Epithelial cell of esophagus (primary cell): Measurements from ENCODE around the gene SLC4A2.

Experiments
- DNase-seq: peaks from one replicate; pipeline ENCODE4 v3.0.0; 2010; ENCODE audit warnings: low read depth
- H3K4me3 ChIP-seq: 2 replicates; pipeline ENCODE4 v1.5.1; 2011; ENCODE audit warnings: mild to moderate bottlenecking, low read length, control low read depth
- TF ChIP-seq, protein P1 (sequence below): IDR thresholded peaks from 2 replicates; pipeline ENCODE4 v1.5.1; 2011; ENCODE audit warnings: low read depth, mild to moderate bottlenecking, low read length, control low read depth, inconsistent platforms; ENCODE audit not compliant: insufficient read depth; ENCODE audit errors: missing control alignments

The SLC4A2 gene

DNA sequence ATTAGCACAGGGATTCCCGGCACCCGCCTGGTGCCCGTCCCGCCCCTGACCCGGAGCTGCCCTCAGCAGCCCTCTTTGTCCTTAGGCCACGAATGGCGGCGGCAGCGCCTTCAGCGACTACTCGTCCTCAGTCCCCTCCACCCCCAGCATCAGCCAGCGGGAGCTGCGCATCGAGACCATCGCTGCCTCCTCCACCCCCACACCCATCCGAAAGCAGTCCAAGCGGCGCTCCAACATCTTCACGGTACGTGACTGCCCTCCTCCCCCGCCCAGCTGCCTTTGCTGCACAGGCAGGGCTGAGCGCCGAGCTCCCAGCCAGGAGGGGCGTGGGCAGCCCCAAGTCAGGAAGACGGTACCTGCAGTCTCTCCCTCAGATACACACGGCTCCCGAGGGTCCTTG lies 60.5 kb downstream of the SLC4A2 start:
- no peak for DNase-seq
- H3K4me3 ChIP-seq = no peak overlapping the region
- TF ChIP-seq, protein P1, sequence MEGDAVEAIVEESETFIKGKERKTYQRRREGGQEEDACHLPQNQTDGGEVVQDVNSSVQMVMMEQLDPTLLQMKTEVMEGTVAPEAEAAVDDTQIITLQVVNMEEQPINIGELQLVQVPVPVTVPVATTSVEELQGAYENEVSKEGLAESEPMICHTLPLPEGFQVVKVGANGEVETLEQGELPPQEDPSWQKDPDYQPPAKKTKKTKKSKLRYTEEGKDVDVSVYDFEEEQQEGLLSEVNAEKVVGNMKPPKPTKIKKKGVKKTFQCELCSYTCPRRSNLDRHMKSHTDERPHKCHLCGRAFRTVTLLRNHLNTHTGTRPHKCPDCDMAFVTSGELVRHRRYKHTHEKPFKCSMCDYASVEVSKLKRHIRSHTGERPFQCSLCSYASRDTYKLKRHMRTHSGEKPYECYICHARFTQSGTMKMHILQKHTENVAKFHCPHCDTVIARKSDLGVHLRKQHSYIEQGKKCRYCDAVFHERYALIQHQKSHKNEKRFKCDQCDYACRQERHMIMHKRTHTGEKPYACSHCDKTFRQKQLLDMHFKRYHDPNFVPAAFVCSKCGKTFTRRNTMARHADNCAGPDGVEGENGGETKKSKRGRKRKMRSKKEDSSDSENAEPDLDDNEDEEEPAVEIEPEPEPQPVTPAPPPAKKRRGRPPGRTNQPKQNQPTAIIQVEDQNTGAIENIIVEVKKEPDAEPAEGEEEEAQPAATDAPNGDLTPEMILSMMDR = no peak

DNA sequence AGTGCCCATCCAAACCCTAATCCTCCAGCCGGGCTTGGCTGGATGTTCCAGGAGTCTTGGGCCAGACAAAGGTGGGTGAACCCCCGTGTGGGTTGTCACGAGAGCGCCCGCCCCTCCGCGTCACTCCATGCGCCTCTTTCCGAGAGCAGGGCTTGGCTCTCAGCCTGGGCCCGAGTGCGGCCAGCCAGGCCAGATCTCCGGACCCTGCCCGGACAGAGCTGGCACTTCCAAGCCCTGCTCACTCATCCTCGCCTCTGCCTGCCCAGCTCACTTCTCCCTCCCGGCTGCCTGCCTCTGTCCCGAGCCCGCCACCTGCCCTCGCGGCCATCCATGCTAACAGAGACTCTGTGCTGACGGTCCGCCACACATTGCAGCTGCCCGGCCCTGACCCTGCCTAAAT lies 61.5 kb downstream of the SLC4A2 start:
- no peak for DNase-seq
- no peak overlapping the region for H3K4me3 ChIP-seq
- TF ChIP-seq, protein P1 = no peak

DNA sequence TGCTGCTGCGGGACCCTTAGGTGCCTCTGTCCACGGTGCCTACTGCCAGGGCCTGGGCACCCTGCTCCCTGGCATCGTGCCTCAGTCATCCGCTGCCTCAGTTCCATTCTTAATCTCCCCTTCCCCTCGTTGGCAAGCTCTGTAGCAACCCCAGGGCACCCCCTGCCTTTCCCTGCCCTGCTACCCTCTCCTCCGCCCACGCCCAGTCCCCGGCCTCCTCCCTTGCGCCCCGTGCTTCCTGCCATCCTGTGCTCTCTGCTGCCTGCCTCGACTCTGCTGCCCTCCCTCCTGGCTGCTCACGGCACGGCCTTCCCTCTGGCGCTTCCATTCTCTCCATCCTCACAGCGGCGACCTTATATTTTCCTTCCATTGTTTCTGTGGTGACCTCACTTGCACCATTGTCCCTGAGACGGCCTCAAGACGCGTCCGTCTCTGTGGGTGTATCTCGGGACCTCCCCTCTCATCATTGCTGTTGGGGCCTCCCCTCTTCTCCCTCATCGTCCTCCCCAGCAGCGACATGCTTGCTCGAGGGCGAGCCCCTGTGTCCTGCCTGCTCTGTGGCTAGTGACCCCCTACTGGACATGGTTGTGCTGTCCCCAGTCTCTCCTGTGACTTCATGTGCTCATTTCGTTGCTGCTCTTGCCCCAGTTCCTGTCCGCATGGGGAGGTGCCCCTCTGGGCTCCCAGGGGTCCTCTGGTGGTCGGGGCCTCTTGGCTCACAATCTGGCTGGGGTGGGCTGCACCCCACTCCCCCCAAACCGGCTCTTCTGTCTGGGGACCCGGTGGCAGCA lies 62.2 kb downstream of the SLC4A2 start:
- TF ChIP-seq, protein P1 = no peak
- no peak overlapping the region for H3K4me3 ChIP-seq
- no peak for DNase-seq

DNA sequence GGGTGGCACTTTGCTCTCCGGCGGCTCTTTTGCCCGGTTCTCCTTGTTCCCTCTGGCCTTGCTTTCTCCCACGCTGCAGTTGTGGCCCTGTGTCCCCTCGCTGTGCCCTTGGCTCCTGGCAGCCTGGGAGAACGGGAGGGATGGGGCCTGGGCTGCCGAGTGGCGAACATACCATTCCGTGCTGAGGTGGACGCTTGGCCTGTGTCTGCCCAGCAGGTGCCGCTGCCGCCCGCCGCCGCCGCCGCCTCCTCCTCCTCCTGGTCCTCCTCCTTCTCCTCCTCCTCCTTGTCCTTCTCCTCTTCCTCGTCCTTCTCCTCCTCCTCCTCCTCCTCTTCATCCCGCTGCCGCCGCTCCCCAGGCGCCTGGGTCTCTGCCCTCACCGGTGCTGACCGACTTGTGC lies 62.9 kb downstream of the SLC4A2 start:
- TF ChIP-seq, protein P1 = peak; percentile 13
- H3K4me3 ChIP-seq = no peak overlapping the region
- DNase-seq = peak; percentile 39

DNA sequence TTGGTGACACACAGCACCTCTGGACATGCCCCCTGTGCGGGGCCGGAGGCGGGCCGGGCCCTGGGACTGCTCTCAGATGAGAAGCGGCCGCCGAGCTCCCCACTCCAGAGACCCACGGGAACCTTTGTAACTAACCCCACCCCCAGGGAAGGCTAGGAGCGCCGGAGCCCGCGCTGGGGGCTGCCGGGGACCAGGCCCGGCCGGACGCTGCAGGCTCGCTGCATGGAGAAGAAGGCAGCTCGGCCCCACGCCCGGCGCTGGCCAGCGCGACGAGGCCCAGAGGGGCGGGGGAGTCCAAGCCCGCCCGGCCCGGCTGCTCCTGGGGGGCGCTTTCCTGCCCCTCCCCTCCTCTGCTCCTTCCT lies 63.4 kb downstream of the SLC4A2 start:
- TF ChIP-seq, protein P1 = no peak
- H3K4me3 ChIP-seq = no peak overlapping the region
- no peak for DNase-seq

DNA sequence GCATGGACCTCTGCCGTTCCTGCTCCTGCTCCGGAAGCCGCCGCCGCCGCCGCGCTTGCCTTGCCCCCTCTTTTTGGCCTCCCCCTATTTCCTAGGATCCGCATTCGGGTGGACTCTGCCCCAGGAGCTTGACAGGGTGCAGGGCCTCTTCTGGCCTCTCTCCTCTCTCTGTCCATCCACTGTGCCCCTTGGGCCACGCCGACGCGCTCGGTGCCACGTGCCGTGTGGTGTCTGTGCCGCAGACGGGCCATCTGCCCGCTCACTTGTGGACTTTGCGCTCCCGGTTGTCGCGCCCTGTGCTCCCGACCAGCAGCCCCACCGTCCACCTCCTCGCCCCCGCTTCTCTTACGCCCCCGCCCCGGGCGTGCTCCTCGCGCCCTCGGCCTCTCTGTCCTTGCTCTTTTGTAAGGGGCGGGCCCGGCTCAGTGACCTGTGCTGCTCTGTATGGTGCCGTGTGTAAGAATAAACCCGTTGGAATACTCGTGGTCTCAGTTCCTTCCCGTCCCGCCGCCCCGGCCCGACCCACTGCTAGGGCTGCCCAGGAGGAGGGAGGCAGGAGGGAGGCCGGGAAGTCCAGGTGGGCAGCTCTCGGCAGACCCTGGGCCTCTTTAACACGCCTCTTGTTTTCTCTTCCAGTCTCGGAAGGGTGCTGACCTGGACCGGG lies 63.9 kb downstream of the SLC4A2 start:
- TF ChIP-seq, protein P1 = no peak
- DNase-seq = no peak
- no peak overlapping the region for H3K4me3 ChIP-seq

DNA sequence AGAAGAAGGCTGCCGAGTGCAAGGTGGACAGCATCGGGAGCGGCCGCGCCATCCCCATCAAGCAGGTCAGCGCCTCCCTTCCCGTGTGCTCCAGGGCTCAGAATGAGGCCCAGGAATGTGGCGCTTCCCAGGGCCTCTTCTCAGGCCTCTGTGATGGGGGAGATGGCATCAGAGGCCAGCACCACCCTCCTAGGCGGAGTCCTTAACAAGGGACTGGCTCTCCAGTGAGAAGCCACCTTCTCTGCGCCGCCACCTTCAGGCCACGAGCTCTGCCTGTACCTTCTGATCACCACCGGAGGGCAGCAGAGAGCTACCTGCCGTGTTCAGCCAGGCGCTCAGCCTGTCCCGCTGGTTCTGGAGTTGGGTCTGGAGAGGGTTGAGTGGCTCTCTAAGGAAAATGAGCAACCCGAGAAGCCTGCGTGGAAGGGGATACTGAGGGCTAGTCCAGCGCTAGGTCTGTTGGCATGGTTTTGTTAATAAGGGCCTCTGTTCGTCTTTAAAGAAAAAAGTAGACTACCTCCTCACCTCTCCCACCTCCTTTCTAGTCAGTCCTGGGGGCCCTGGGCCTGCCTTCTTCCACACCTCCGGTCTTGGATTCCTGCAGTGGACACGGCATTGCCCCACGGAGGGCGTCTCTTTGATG lies 64.6 kb downstream of the SLC4A2 start:
- TF ChIP-seq, protein P1 = peak; percentile 100
- H3K4me3 ChIP-seq = no peak overlapping the region
- peak; percentile 90 for DNase-seq
